HepG2 (cell line): ENCODE data around the gene GALR2. TPM values are rescaled to one million over a fixed set of nuclear protein-coding genes. Genes with fewer than 3 reads are reported as not detected.

ENCODE experiments used
- FIP1L1 ChIP-seq: fragments of 200-400 bp; formaldehyde crosslinking; IDR thresholded peaks from 2 replicates; pipeline ENCODE4 v1.6.1; 2018; ENCODE audit warnings: low read depth, mild to moderate bottlenecking, low read length, moderate library complexity, borderline replicate concordance; ENCODE audit not compliant: insufficient read depth
- GATAD1 ChIP-seq: IDR thresholded peaks from 2 replicates; pipeline ENCODE4 v1.6.1; 2016; ENCODE audit warnings: missing genetic modification reagents, missing compliant biosample characterization
- JUNB ChIP-seq: sonication (generic); formaldehyde crosslinking; IDR thresholded peaks from 2 replicates; pipeline ENCODE4 v1.8.0; 2022; ENCODE audit warnings: missing genetic modification reagents, mild to moderate bottlenecking, borderline replicate concordance
- JUND ChIP-seq: sonication (generic); formaldehyde crosslinking; IDR thresholded peaks from 2 replicates; pipeline ENCODE4 v1.8.0; 2022; ENCODE audit warnings: mild to moderate bottlenecking, missing genetic modification reagents
- KDM1A ChIP-seq: IDR thresholded peaks from 2 replicates; pipeline ENCODE4 v1.6.1; 2016; ENCODE audit warnings: missing compliant biosample characterization
- ZNF737 ChIP-seq: sonication (generic); formaldehyde crosslinking; IDR thresholded peaks from 2 replicates; pipeline ENCODE4 v1.5.0; 2020; ENCODE audit warnings: missing genetic modification reagents, mild to moderate bottlenecking, borderline replicate concordance
- polyA plus RNA-seq, 8 experiments: library from polyadenylated mRNA; depleted of rRNA in 3 of 8; stranded (reverse) in 7 of 8; unstranded in 1 of 8; fragments of >200 nt; fragmentation: Illumina TruSeq in 4 of 8; extraction: Trizol in 4 of 8; gene quantifications; 2 replicates each; pipeline versions ENCODE4 v1.2.1 to v1.2.3, GENCODE V29; 2011 to 2016; ENCODE audit warnings: low read depth in 4 of 8, missing spikeins in 1 of 8, mixed read lengths in 1 of 8; ENCODE audit not compliant: insufficient read depth in 1 of 8
- total RNA-seq, 5 experiments: library from RNA; depleted of rRNA; stranded (reverse); fragments of >200 nt; fragmentation: Illumina TruSeq; extraction: Trizol; gene quantifications; 2 replicates each; pipeline ENCODE4 v1.2.3, GENCODE V29; 2016; ENCODE audit warnings: low read depth in 1 of 5
- TF ChIP-seq, protein P1 (sequence below): sonication (generic); formaldehyde crosslinking; IDR thresholded peaks from one replicate; pipeline ENCODE4 v1.5.1; 2020; ENCODE audit warnings: mild to moderate bottlenecking, missing genetic modification reagents; ENCODE audit errors: not compliant biosample characterization
- TF ChIP-seq, protein P2 (sequence below): sonication (generic); formaldehyde crosslinking; IDR thresholded peaks from 2 replicates; pipeline ENCODE4 v1.5.1; 2020; ENCODE audit warnings: mild to moderate bottlenecking, missing genetic modification reagents, moderate library complexity
- TF ChIP-seq, protein P3 (sequence below): IDR thresholded peaks from 2 replicates; pipeline ENCODE4 v1.6.1; 2016; ENCODE audit warnings: low read depth
- TF ChIP-seq, protein P4 (sequence below): sonication (generic); formaldehyde crosslinking; IDR thresholded peaks from 2 replicates; pipeline ENCODE4 v1.4.0; 2020; ENCODE audit warnings: missing genetic modification reagents, borderline replicate concordance
- TF ChIP-seq, protein P5 (sequence below): sonication (generic); formaldehyde crosslinking; IDR thresholded peaks from 2 replicates; pipeline ENCODE4 v1.8.1; 2023; ENCODE audit warnings: missing genetic modification reagents, mild to moderate bottlenecking, borderline replicate concordance

GALR2 gene
- total and polyA plus RNA-seq, 2 of the 13 experiments (the other 11 are each of a cell fraction or from before 2014, with no cell fraction given), result 0.48 to 0.58 TPM

DNA sequence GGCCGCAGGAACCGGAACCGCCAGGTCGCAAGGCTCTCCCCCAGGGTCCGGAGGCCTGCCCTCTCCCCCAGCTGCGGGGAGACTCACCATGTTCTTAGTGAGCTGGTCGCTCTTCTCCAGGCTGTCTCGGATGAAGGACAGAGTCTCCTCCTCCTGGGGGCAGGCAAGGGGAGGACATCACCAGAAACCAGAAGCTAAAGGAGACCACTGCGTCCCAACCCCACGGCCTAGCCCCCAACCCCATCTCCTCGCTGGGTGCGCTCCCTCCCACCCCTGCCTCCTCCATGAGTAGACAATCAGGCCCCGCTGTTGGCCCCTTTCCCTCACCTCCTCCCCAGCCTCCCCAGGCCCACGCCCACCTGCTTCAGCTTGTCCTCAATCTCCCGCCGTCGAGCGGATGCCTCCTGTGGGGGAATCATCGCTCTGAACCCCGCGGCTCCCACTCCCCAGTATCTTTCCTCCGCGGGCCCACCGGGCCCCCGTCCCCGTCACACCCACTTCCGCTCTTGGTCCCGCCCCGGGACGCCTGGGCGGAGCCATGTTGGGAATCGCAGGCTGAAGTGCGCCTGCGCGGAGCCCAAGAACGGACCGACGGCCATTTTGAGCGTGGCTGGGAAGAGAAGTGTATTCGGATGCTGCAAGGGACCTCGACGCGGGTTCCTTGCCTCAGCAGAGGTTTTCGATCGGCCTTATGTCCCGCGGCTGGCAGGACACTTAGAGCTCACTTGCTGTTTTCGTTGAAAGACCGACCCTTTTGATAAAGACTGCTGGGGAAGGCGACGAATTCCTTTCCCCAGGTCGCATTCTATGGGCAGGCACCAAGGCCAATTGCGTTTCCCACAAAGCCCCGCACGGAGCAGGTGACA is 28.9 kb downstream of the GALR2 start, which contains the start of gene EXOC7 (continued):
- TF ChIP-seq, protein P1, sequence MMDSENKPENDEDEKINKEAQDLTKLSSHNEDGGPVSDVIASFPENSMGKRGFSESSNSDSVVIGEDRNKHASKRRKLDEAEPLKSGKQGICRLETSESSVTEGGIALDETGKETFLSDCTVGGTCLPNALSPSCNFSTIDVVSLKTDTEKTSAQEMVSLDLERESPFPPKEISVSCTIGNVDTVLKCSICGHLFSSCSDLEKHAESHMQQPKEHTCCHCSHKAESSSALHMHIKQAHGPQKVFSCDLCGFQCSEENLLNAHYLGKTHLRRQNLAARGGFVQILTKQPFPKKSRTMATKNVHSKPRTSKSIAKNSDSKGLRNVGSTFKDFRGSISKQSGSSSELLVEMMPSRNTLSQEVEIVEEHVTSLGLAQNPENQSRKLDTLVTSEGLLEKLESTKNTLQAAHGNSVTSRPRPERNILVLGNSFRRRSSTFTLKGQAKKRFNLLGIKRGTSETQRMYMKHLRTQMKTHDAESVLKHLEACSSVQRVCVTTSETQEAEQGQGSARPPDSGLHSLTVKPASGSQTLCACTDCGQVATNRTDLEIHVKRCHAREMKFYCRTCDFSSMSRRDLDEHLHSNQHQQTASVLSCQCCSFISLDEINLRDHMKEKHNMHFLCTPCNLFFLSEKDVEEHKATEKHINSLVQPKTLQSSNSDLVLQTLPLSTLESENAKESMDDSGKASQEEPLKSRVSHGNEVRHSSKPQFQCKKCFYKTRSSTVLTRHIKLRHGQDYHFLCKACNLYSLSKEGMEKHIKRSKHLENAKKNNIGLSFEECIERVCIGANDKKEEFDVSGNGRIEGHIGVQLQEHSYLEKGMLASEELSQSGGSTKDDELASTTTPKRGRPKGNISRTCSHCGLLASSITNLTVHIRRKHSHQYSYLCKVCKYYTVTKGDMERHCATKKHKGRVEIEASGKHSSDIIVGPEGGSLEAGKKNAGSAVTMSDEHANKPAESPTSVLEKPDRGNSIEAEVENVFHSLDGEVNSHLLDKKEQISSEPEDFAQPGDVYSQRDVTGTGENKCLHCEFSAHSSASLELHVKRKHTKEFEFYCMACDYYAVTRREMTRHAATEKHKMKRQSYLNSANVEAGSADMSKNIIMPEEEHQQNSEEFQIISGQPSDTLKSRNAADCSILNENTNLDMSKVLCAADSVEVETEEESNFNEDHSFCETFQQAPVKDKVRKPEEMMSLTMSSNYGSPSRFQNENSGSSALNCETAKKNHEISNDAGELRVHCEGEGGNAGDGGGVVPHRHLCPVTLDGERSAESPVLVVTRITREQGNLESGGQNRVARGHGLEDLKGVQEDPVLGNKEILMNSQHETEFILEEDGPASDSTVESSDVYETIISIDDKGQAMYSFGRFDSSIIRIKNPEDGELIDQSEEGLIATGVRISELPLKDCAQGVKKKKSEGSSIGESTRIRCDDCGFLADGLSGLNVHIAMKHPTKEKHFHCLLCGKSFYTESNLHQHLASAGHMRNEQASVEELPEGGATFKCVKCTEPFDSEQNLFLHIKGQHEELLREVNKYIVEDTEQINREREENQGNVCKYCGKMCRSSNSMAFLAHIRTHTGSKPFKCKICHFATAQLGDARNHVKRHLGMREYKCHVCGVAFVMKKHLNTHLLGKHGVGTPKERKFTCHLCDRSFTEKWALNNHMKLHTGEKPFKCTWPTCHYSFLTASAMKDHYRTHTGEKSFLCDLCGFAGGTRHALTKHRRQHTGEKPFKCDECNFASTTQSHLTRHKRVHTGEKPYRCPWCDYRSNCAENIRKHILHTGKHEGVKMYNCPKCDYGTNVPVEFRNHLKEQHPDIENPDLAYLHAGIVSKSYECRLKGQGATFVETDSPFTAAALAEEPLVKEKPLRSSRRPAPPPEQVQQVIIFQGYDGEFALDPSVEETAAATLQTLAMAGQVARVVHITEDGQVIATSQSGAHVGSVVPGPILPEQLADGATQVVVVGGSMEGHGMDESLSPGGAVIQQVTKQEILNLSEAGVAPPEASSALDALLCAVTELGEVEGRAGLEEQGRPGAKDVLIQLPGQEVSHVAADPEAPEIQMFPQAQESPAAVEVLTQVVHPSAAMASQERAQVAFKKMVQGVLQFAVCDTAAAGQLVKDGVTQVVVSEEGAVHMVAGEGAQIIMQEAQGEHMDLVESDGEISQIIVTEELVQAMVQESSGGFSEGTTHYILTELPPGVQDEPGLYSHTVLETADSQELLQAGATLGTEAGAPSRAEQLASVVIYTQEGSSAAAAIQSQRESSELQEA (CRISPR knock-in tag), result peak; percentile 95
- no peak for TF ChIP-seq JUND (CRISPR knock-in tag)
- TF ChIP-seq, protein P2, sequence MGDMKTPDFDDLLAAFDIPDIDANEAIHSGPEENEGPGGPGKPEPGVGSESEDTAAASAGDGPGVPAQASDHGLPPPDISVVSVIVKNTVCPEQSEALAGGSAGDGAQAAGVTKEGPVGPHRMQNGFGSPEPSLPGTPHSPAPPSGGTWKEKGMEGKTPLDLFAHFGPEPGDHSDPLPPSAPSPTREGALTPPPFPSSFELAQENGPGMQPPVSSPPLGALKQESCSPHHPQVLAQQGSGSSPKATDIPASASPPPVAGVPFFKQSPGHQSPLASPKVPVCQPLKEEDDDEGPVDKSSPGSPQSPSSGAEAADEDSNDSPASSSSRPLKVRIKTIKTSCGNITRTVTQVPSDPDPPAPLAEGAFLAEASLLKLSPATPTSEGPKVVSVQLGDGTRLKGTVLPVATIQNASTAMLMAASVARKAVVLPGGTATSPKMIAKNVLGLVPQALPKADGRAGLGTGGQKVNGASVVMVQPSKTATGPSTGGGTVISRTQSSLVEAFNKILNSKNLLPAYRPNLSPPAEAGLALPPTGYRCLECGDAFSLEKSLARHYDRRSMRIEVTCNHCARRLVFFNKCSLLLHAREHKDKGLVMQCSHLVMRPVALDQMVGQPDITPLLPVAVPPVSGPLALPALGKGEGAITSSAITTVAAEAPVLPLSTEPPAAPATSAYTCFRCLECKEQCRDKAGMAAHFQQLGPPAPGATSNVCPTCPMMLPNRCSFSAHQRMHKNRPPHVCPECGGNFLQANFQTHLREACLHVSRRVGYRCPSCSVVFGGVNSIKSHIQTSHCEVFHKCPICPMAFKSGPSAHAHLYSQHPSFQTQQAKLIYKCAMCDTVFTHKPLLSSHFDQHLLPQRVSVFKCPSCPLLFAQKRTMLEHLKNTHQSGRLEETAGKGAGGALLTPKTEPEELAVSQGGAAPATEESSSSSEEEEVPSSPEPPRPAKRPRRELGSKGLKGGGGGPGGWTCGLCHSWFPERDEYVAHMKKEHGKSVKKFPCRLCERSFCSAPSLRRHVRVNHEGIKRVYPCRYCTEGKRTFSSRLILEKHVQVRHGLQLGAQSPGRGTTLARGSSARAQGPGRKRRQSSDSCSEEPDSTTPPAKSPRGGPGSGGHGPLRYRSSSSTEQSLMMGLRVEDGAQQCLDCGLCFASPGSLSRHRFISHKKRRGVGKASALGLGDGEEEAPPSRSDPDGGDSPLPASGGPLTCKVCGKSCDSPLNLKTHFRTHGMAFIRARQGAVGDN (CRISPR knock-in tag), result peak; percentile 97
- peak; percentile 44; the same call in 1 of the 2 replicates for TF ChIP-seq FIP1L1
- no peak for TF ChIP-seq KDM1A (CRISPR knock-in tag)
- TF ChIP-seq, protein P3, sequence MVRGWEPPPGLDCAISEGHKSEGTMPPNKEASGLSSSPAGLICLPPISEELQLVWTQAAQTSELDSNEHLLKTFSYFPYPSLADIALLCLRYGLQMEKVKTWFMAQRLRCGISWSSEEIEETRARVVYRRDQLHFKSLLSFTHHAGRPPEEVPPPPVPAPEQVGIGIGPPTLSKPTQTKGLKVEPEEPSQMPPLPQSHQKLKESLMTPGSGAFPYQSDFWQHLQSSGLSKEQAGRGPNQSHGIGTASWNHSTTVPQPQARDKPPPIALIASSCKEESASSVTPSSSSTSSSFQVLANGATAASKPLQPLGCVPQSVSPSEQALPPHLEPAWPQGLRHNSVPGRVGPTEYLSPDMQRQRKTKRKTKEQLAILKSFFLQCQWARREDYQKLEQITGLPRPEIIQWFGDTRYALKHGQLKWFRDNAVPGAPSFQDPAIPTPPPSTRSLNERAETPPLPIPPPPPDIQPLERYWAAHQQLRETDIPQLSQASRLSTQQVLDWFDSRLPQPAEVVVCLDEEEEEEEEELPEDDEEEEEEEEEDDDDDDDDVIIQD (CRISPR knock-in tag), result peak; percentile 66; the same call in 1 of the 2 replicates
- TF ChIP-seq, protein P4, sequence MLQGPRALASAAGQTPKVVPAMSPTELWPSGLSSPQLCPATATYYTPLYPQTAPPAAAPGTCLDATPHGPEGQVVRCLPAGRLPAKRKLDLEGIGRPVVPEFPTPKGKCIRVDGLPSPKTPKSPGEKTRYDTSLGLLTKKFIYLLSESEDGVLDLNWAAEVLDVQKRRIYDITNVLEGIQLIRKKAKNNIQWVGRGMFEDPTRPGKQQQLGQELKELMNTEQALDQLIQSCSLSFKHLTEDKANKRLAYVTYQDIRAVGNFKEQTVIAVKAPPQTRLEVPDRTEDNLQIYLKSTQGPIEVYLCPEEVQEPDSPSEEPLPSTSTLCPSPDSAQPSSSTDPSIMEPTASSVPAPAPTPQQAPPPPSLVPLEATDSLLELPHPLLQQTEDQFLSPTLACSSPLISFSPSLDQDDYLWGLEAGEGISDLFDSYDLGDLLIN (CRISPR knock-in tag), result no peak
- TF ChIP-seq ZNF737 (CRISPR knock-in tag), result no peak
- no peak for TF ChIP-seq JUNB (CRISPR knock-in tag)
- TF ChIP-seq, protein P5, sequence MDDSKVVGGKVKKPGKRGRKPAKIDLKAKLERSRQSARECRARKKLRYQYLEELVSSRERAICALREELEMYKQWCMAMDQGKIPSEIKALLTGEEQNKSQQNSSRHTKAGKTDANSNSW (CRISPR knock-in tag), result peak; percentile 85; the same call in 1 of the 2 replicates
- peak; percentile 85 for TF ChIP-seq GATAD1 (CRISPR knock-in tag)
